HCT116 (cell line): ENCODE results near the gene CHID1. TPM values are rescaled to one million over a fixed set of nuclear protein-coding genes. Genes with fewer than 3 reads are reported as not detected.

Experiments
- ATAC-seq: fragments of 200-7000 bp; cut with Tn5 transposase; 2 replicates; pipeline ENCODE4 v1.9.1; 2020; ENCODE audit warnings: mild to moderate bottlenecking, moderate library complexity
- BruUV-seq: library from RNA; stranded (reverse); fragments of 400-500 nt; replicated peaks from 2 replicates; lab custom pipeline; 2021; lab: Mats Ljungman, UMichigan
- CTCF ChIA-PET: fragments of 300-600 bp; sonication (Branson Sonifier 250); formaldehyde crosslinking; loops from one replicate; lab custom pipeline; 2021; ENCODE audit warnings: antibody characterized with exemption; lab: Charles Lee
- POLR2A ChIA-PET: fragments of 300-600, 350-600 bp; sonication (Branson Sonifier 250); formaldehyde crosslinking; loops from one replicate; lab custom pipeline; 2021; ENCODE audit warnings: antibody characterized with exemption; lab: Charles Lee
- RAD21 ChIA-PET, 2 experiments: fragments of 300-600 bp; sonication (Branson Sonifier 250); formaldehyde crosslinking; loops; one replicate each; lab custom pipeline; 2023; ENCODE audit warnings: low total read pairs in 2 of 2; ENCODE audit not compliant: uncharacterized antibody in 2 of 2, unreplicated experiment in 2 of 2, low non-redundant PET in 1 of 2; lab: Charles Lee
- DNase-seq: peaks from one replicate; pipeline ENCODE4 v3.0.0-alpha.2; 2010; ENCODE audit warnings: low read depth, low spot score
- H2AFZ ChIP-seq: fragments of 200-600 bp; shearing (Covaris generic), sonication (generic); 2 replicates; pipeline ENCODE4 v1.6.1; 2017; ENCODE audit warnings: low read depth, mixed run types, mixed read lengths, antibody characterized with exemption, low read length; ENCODE audit not compliant: poor library complexity, severe bottlenecking
- H3K27ac ChIP-seq: 2 replicates; pipeline ENCODE4 v1.5.1; 2012; ENCODE audit warnings: low read depth, low read length
- H3K27me3 ChIP-seq: fragments of 200-600 bp; sonication (generic); 2 replicates; pipeline ENCODE4 v1.6.1; 2016; ENCODE audit warnings: mixed run types, low read length, mixed read lengths; ENCODE audit not compliant: insufficient read depth
- H3K36me3 ChIP-seq, 2 experiments: fragments of 200-500 bp in 1 of 2; fragments of 200-600 bp in 1 of 2; sonication (Bioruptor generic) in 1 of 2; sonication (generic) in 1 of 2; 2 replicates each; pipeline versions ENCODE4 v1.5.1 to v1.6.1; 2014 to 2016; ENCODE audit warnings: low read length in 2 of 2, inconsistent platforms in 1 of 2, mixed read lengths in 1 of 2, mixed run types in 1 of 2; ENCODE audit not compliant: insufficient read depth in 2 of 2, control insufficient read depth in 1 of 2
- H3K4me1 ChIP-seq, 2 experiments: fragments of 200-600 bp in 1 of 2; sonication (generic) in 1 of 2; 2 replicates each; pipeline versions ENCODE4 v1.5.1 to v1.6.1; 2012 to 2017; ENCODE audit warnings: low read length in 2 of 2, inconsistent platforms in 1 of 2, mild to moderate bottlenecking in 1 of 2, mixed read lengths in 1 of 2, mixed run types in 1 of 2, moderate library complexity in 1 of 2; ENCODE audit not compliant: insufficient read depth in 2 of 2, control insufficient read depth in 1 of 2
- H3K4me2 ChIP-seq: fragments of 200-600 bp; sonication (generic); 2 replicates; pipeline ENCODE4 v1.6.1; 2017; ENCODE audit warnings: mixed run types, low read length, mixed read lengths
- H3K4me3 ChIP-seq, 2 experiments: fragments of 200-600 bp in 1 of 2; sonication (generic) in 1 of 2; replicated peaks in 1 of 2; 2 replicates each; pipeline ENCODE4 v1.5.1; 2011 to 2016; ENCODE audit warnings: low read length in 2 of 2, control low read depth in 1 of 2, low read depth in 1 of 2, mild to moderate bottlenecking in 1 of 2, mixed read lengths in 1 of 2, mixed run types in 1 of 2
- H3K79me2 ChIP-seq: fragments of 200-600 bp; sonication (generic); 2 replicates; pipeline ENCODE4 v1.6.1; 2017; ENCODE audit warnings: mild to moderate bottlenecking, mixed run types, low read length, moderate library complexity, mixed read lengths; ENCODE audit not compliant: insufficient read depth
- H3K9ac ChIP-seq: fragments of 200-600 bp; sonication (generic); 2 replicates; pipeline ENCODE4 v1.6.1; 2016; ENCODE audit warnings: low read length, mixed read lengths
- H3K9me2 ChIP-seq: fragments of 200-600 bp; sonication (generic), shearing (Covaris generic); 2 replicates; pipeline ENCODE4 v1.6.1; 2017; ENCODE audit warnings: mixed run types, mild to moderate bottlenecking, moderate library complexity; ENCODE audit not compliant: insufficient read depth
- H3K9me3 ChIP-seq, 2 experiments: fragments of 200-500 bp in 1 of 2; fragments of 200-600 bp in 1 of 2; sonication (Bioruptor generic) in 1 of 2; sonication (generic) in 1 of 2; 2 replicates each; pipeline ENCODE4 v1.6.1; 2014 to 2017; ENCODE audit warnings: low read length in 2 of 2, mixed read lengths in 2 of 2, inconsistent platforms in 1 of 2, low read depth in 1 of 2, mild to moderate bottlenecking in 1 of 2, mixed run types in 1 of 2, moderate library complexity in 1 of 2; ENCODE audit not compliant: control insufficient read depth in 1 of 2, insufficient read depth in 1 of 2
- H4K20me1 ChIP-seq: fragments of 200-600 bp; sonication (generic), shearing (Covaris generic); 2 replicates; pipeline ENCODE4 v1.6.1; 2017; ENCODE audit warnings: mixed run types, mild to moderate bottlenecking, moderate library complexity; ENCODE audit not compliant: insufficient read depth
- CBX3 ChIP-seq: IDR thresholded peaks from 2 replicates; pipeline ENCODE4 v1.6.1; 2012; ENCODE audit warnings: low read depth
- EZH2 ChIP-seq: fragments of 200-600 bp; sonication (generic); IDR thresholded peaks from 2 replicates; pipeline ENCODE4 v1.6.1; 2017; ENCODE audit warnings: antibody characterized with exemption, mixed run types
- RAD21 ChIP-seq: IDR thresholded peaks from 2 replicates; pipeline ENCODE4 v1.6.1; 2012; ENCODE audit warnings: low read depth, mild to moderate bottlenecking
- REST ChIP-seq: IDR thresholded peaks from 2 replicates; pipeline ENCODE4 v1.6.1; 2012; ENCODE audit warnings: low read depth
- SIN3A ChIP-seq: IDR thresholded peaks from 2 replicates; pipeline ENCODE4 v1.6.1; 2012; ENCODE audit warnings: low read depth
- SRF ChIP-seq: IDR thresholded peaks from 2 replicates; pipeline ENCODE4 v1.6.1; 2012; ENCODE audit warnings: low read depth
- TCF7L2 ChIP-seq: IDR thresholded peaks from 2 replicates; pipeline ENCODE4 v1.7.0; 2011; ENCODE audit warnings: borderline replicate concordance, inconsistent platforms; ENCODE audit not compliant: insufficient read depth, insufficient read length; ENCODE audit errors: extremely low read depth
- ZBTB33 ChIP-seq: IDR thresholded peaks from 2 replicates; pipeline ENCODE4 v1.6.1; 2011; ENCODE audit warnings: mild to moderate bottlenecking, low read length, moderate library complexity; ENCODE audit not compliant: insufficient replicate concordance; ENCODE audit errors: extremely low read depth
- ZFX ChIP-seq: fragments of 450-650 bp; IDR thresholded peaks from 2 replicates; pipeline ENCODE4 v1.6.1; 2017
- intact Hi-C: fragments of 100-400 bp; cut with micrococcal nuclease; formaldehyde crosslinking; loops from 2 replicates; pipeline ENCODE4 v1.10.0; 2022
- total RNA-seq: library from RNA; stranded (reverse); gene quantifications from one replicate; pipeline ENCODE4 v1.2.1, GENCODE V29; 2021; ENCODE audit not compliant: unreplicated experiment
- TF ChIP-seq, protein P1 (sequence below): IDR thresholded peaks from 2 replicates; pipeline ENCODE4 v1.6.1; 2012
- TF ChIP-seq, protein P2 (sequence below), 3 experiments: fragments of 200-600 bp in 1 of 3; sonication (generic) in 1 of 3; IDR thresholded peaks in 2 of 3; conservative IDR thresholded peaks in 1 of 3; 2 replicates each; pipeline ENCODE4 v1.5.1; 2012 to 2017; ENCODE audit warnings: low read depth in 2 of 3, low read length in 2 of 3, antibody characterized with exemption in 1 of 3, borderline replicate concordance in 1 of 3, control low read depth in 1 of 3, mild to moderate bottlenecking in 1 of 3, mixed read lengths in 1 of 3, mixed run types in 1 of 3, moderate library complexity in 1 of 3; ENCODE audit not compliant: insufficient read depth in 1 of 3

CHID1 gene
- total RNA-seq, 1 experiment from 2014 or later: 102 TPM

DNA sequence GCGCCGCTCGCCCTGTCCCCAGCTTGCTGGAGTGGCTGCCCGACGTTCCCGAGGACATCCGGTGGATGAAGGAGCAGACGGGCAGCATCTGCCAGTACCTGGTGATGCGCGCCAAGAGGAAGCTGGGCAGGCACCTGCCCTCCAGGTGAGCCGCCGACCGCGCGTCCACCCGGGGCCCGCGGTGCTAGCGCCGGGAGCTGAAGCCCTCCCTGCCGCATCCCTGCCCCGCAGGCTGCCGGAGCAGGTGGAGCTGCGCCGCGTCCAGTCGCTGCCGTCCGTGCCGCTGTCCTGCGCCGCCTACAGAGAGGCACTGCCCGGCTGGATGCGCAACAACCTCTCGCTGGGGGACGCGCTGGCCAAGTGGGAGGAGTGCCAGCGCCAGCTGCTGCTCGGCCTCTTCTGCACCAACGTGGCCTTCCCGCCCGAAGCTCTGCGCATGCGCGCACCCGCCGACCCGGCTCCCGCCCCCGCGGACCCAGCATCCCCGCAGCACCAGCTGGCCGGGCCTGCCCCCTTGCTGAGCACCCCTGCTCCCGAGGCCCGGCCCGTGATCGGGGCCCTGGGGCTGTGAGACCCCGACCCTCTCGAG, 86.2 kb downstream of the CHID1 start (continued):
- TF ChIP-seq TCF7L2: no peak
- no peak for TF ChIP-seq EZH2
- no peak for TF ChIP-seq RAD21
- TF ChIP-seq, protein P1, sequence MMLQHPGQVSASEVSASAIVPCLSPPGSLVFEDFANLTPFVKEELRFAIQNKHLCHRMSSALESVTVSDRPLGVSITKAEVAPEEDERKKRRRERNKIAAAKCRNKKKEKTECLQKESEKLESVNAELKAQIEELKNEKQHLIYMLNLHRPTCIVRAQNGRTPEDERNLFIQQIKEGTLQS: no peak

DNA sequence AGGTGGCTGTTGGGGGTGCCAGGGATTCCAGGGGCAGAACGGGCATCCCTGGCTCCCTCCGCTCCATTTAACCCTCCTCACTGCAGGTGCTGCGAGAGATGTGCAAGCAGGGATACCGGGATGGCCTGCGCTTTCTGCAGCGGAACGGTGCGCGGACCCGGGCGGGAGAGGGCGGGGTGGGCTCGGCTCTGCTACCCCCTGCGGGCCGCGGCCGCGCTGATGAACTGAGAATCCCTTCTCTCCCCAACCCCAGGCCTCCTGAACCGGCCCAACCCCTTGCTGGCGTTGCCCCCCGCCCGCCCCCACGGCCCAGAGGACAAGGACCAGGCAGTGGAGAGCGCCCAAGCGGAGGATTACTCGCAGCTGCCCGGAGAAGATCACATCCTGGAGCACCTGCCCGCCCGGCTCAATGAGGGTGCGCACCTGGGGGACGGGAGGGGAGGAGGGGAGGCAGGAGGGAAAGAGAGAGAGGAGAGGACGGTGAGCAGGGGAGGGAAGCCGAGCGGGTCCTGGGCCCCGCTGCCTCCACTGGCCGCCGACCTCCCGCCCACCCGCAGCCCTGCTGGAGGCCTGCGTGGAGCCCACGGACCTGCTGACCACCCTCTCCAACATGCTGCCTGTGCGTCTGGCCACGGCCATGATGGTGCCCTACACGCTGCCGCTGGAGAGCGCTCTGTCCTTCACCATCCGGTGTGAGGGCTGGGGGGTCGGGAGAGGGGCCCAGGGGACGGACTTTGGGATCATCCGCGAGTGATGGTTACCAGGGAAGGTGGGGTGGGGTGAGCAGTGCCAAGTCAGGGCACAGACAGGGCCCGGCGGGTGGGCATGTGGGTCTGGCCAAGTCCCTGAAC, 86.9 kb downstream of the CHID1 start:
- no peak for ATAC-seq
- no peaks in the 10 kb centered on the region for H3K27me3 ChIP-seq
- TF ChIP-seq CBX3: no peak
- no peak for TF ChIP-seq RAD21
- no peak for TF ChIP-seq SIN3A
- no peak for TF ChIP-seq ZFX
- no peak for TF ChIP-seq ZBTB33
- TF ChIP-seq, protein P2, sequence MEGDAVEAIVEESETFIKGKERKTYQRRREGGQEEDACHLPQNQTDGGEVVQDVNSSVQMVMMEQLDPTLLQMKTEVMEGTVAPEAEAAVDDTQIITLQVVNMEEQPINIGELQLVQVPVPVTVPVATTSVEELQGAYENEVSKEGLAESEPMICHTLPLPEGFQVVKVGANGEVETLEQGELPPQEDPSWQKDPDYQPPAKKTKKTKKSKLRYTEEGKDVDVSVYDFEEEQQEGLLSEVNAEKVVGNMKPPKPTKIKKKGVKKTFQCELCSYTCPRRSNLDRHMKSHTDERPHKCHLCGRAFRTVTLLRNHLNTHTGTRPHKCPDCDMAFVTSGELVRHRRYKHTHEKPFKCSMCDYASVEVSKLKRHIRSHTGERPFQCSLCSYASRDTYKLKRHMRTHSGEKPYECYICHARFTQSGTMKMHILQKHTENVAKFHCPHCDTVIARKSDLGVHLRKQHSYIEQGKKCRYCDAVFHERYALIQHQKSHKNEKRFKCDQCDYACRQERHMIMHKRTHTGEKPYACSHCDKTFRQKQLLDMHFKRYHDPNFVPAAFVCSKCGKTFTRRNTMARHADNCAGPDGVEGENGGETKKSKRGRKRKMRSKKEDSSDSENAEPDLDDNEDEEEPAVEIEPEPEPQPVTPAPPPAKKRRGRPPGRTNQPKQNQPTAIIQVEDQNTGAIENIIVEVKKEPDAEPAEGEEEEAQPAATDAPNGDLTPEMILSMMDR (IDR thresholded peaks at IDR 0.05 in 2 of 3, conservative IDR thresholded peaks at IDR 0.05 in 1 of 3; ENCODE audit: borderline replicate concordance in 1 of 3, insufficient read depth in 1 of 3, low read depth in 2 of 3, low read length in 2 of 3): no peak
- TF ChIP-seq SRF: no peak
- TF ChIP-seq REST: no peak
- intact Hi-C loops: no loop called here
- no peak overlapping the region for H2AFZ ChIP-seq
- H3K9me2 ChIP-seq: no peaks in the 10 kb centered on the region
- DNase-seq: no peak
- CTCF ChIA-PET: no interaction called here
- H3K79me2 ChIP-seq: peaks cover 22% of the 10 kb centered on the region
- H3K36me3 ChIP-seq: no peaks in the 10 kb centered on the region
- no peak overlapping the region for H3K4me3 ChIP-seq
- RAD21 ChIA-PET: no interaction called here
- H3K4me1 ChIP-seq: peaks cover 38 to 58% of the 10 kb centered on the region in 2 experiments
- no peaks in the 10 kb centered on the region for H3K9me3 ChIP-seq
- no TSS peak for BruUV-seq
- POLR2A ChIA-PET: interaction anchor here (1.6 kb wide), 1 partner anchor 11 kb away, joined by 9 read pairs; no protein-coding TSS in a partner anchor
- H3K9ac ChIP-seq: no peak overlapping the region
- H3K27ac ChIP-seq: no peak overlapping the region
- H3K4me2 ChIP-seq: no peak overlapping the region
- no peaks in the 10 kb centered on the region for H4K20me1 ChIP-seq
